GM11168 (cell line): ENCODE data around the gene HMGA1.

Source experiments
- in situ Hi-C: fragments of 300-500 bp; cut with MboI; formaldehyde crosslinking; loops from one replicate; pipeline ENCODE4 v1.12.0; 2022; ENCODE audit warnings: low sequenced_read_pairs; ENCODE audit not compliant: unreplicated experiment

Gene HMGA1

GRCh38 chr6:34276881-34277762 lies 40.4 kb downstream of the HMGA1 start:
- in situ Hi-C loops: no loop called here

- in situ Hi-C loops: no loop called here
Observed at GRCh38 chr6:34277763-34278112, 41.1 kb downstream of the HMGA1 start.

GRCh38 chr6:34278833-34279232 lies 42.2 kb downstream of the HMGA1 start:
- in situ Hi-C loops: no loop called here

DNA sequence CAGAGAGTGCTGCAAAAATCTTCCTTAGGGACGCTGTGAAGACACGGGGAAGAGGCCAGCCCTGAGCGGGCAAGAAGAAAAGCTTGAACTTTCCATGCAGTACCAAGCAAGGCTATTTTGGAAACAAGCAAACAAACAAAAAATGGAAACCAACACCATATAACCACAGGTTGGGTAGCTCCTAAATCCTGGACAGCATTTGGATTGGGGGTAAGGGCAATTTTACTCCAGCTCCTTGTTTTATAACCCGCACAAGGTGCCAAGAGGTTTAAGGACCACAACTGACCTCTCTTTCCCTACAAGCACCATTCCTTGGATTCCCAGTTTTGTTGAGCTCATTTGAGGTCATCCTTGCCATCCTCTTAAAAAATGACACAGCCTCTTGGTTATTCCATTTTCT lies 43.5 kb downstream of the HMGA1 start:
- in situ Hi-C loops: no loop called here

DNA sequence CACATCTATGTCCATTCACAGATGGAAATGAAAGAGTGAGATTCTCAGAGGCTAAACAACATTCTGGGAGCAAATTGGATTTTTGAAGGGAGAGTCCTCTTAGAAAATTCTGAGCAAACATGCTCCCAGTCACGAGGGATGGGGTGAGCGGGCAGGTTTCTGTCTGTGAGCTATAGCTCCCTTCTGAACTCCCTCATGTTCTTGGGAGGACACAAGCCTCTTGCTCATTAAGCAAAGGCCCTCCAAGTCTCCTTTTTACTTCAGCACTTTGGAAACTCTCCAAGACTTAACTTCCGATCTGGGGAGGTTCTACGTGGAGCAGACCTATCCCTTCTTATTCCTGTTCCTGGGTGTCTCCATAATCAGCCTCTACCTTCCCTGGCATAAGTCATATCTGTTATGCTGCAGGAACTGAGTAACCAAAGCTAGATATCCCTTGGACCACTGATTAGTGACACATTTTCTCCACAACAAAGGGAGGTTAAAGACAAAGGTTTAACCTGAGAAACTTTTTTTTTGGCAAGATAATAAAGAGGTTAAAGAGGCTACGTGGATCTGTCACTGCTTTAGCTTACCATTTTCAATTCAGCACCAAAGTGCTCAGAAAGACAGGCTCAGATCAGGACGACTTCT lies 45.1 kb downstream of the HMGA1 start:
- in situ Hi-C loops: no loop called here

- in situ Hi-C loops: no loop called here
Observed at GRCh38 chr6:34284563-34285447, 48.1 kb downstream of the HMGA1 start.

- in situ Hi-C loops: no loop called here
Observed at GRCh38 chr6:34285448-34286164, 48.9 kb downstream of the HMGA1 start.

DNA sequence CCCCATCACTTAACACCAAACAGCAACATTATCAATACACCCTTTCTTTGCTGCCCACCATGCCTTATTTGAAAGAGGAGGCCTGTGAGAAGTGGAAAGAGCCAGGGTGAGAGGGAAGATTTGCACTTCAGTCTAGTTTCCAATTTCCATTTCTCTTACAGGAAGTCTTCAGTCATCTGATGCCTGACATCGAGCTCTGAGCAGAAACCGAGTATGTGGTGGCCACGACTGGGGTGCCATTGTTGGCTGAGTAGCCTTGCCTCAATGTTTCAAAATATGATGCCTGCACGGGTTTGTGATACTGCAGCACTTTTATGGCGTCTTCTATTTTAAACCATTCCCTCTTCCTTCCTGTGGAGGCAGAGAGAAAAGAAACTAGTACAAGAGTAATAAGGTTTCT lies 51.9 kb downstream of the HMGA1 start:
- in situ Hi-C loops: no loop called here

DNA sequence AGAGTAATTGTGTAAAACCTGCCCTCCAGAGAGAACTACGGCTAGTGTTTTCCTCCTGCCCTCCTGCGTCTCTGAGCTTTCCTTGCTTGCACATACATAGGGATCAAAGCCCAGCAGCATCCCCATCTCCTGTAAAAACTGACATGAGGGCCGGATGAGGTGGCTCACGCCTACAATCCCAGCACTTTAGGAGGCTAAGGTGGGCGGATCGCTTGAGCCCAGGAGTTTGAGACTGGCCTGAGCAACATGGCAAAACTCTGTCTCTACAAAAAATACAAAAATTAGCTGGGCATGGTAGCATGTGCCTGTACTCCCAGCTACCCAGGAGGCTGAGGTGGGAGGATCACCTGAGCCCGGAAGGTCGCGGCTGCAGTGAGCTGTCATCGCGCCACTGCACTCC lies 52.5 kb downstream of the HMGA1 start:
- in situ Hi-C loops: no loop called here

GRCh38 chr6:34292954-34293353 lies 56.3 kb downstream of the HMGA1 start:
- in situ Hi-C loops: no loop called here

DNA sequence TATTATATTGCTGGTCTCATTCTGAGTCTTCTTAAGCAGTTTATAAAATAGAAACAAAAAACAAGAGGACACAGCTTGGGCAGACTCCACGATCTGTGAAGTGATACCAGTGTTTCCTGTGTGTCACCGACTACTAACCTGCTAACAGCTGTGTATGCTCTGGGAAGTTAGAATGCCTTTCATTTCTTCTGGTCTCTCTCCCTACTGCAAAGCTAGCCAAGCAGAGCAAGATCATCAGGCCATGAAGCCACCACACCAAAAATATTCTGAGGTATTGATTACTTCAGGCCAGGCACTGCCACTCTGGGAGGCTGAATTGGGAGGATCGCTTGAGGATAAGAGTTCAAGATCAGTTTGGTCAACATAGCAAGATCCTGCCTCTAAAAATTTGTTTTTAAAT lies 59.0 kb downstream of the HMGA1 start:
- in situ Hi-C loops: no loop called here
